ENCODE measurements around the gene HDAC6. TPM values are rescaled to one million over a fixed set of nuclear protein-coding genes. Genes with fewer than 3 reads are reported as not detected.

Gene HDAC6
- 100 to 1,000 TPM in 2 of 3 donors, 10 to 100 TPM in 1; 97.4 to 118 (median 101) TPM for total RNA-seq
- total RNA-seq (2013), result 76.4 TPM

GRCh38 chrX:48801280-48802088 is at the start of gene HDAC6:
TSS of gene HDAC6 (plus strand) at chrX:48802067. CDS start at chrX:48802693, 626 bp downstream.
- DNase-seq, result peak; percentile 90 to 97
- no peaks in the 10 kb centered on the region for H3K36me3 Mint-ChIP-seq
- peak within 1 kb of the TSS; percentile 91 for H3K4me3 ChIP-seq (ENCODE audit: low read length)
- peaks cover 0 to 6% of the 10 kb centered on the region in 2 donors for H3K27me3 Mint-ChIP-seq (ENCODE audit: low read depth in 2 of 2)
- ATAC-seq, result peak; percentile 80 to 94 (median 81)
- H3K9me3 ChIP-seq (ENCODE audit: control insufficient read depth, insufficient read depth, low read length), result no peaks in the 10 kb centered on the region
- peak within 1 kb of the TSS; percentile 100 for H3K27ac ChIP-seq (ENCODE audit: low read length)
- no peak for TF ChIP-seq CTCF (IDR thresholded peaks at IDR 0.05)
- peak within 1 kb of the TSS; percentile 97 to 98 for H3K27ac Mint-ChIP-seq
- WGBS (ENCODE audit: insufficient coverage), result under 1% methylated on average over 89 of the region's 89 CpGs
- peak within 1 kb of the TSS; percentile 96 for H3K4me3 Mint-ChIP-seq
- H3K4me1 ChIP-seq (ENCODE audit: control insufficient read depth, insufficient read depth, low read length), result peaks cover 16% of the 10 kb centered on the region
- peaks cover 0 to 21% of the 10 kb centered on the region in 2 donors for H3K4me1 Mint-ChIP-seq
- H3K36me3 ChIP-seq (ENCODE audit: control insufficient read depth, insufficient read depth, low read length), result peaks cover 8% of the 10 kb centered on the region
- intact Hi-C loops (cut with micrococcal nuclease), result loop anchor here (1.0 to 10.0 kb wide), 5 partner anchors 64 to 156 kb away; partner anchors contain the start of genes OTUD5, PIM2, SLC35A2 and SUV39H1
- no peaks in the 10 kb centered on the region for H3K9me3 Mint-ChIP-seq
- H3K27me3 ChIP-seq (ENCODE audit: control insufficient read depth, insufficient read depth, low read length), result no peaks in the 10 kb centered on the region

GRCh38 chrX:48752498-48752897 is 49.4 kb upstream of the HDAC6 start:
- Mint-ChIP-seq H3K27ac (no peak overlapping the region), H3K27me3 (ENCODE audit: low read depth in 2 of 2) (peaks cover 0 to 3% of the 10 kb centered on the region in 2 donors), H3K9me3 (no peaks in the 10 kb centered on the region), H3K4me1 (peaks cover 0 to 6% of the 10 kb centered on the region in 2 donors), H3K36me3 (no peaks in the 10 kb centered on the region), H3K4me3 (no peak overlapping the region)
- 93% methylated on average over 7 of the region's 7 CpGs for WGBS (ENCODE audit: insufficient coverage)
- Histone ChIP-seq H3K4me1 (ENCODE audit: control insufficient read depth, insufficient read depth, low read length) (no peaks in the 10 kb centered on the region), H3K9me3 (ENCODE audit: control insufficient read depth, insufficient read depth, low read length) (no peaks in the 10 kb centered on the region), H3K4me3 (ENCODE audit: low read length) (no peak overlapping the region), H3K27ac (ENCODE audit: low read length) (no peak overlapping the region), H3K36me3 (ENCODE audit: control insufficient read depth, insufficient read depth, low read length) (no peaks in the 10 kb centered on the region), H3K27me3 (ENCODE audit: control insufficient read depth, insufficient read depth, low read length) (no peaks in the 10 kb centered on the region)
- DNase-seq (no peak), ATAC-seq (no peak)
- intact Hi-C loops (cut with micrococcal nuclease), result no loop called here
- no peak for TF ChIP-seq CTCF (IDR thresholded peaks at IDR 0.05)

- DNase-seq (no peak), ATAC-seq (no peak)
- H3K27me3 ChIP-seq (ENCODE audit: control insufficient read depth, insufficient read depth, low read length), result no peaks in the 10 kb centered on the region
- intact Hi-C loops (cut with micrococcal nuclease), result no loop called here
- no peak overlapping the region for H3K27ac ChIP-seq (ENCODE audit: low read length)
- Mint-ChIP-seq H3K9me3 (no peaks in the 10 kb centered on the region), H3K4me1 (peaks cover 0 to 6% of the 10 kb centered on the region in 2 donors), H3K4me3 (no peak overlapping the region), H3K27me3 (ENCODE audit: low read depth in 2 of 2) (peaks cover 0 to 3% of the 10 kb centered on the region in 2 donors), H3K27ac (no peak overlapping the region), H3K36me3 (no peaks in the 10 kb centered on the region)
- no peak for TF ChIP-seq CTCF (IDR thresholded peaks at IDR 0.05)
- no peaks in the 10 kb centered on the region for H3K4me1 ChIP-seq (ENCODE audit: control insufficient read depth, insufficient read depth, low read length)
- no peaks in the 10 kb centered on the region for H3K36me3 ChIP-seq (ENCODE audit: control insufficient read depth, insufficient read depth, low read length)
- 85% methylated on average over 8 of the region's 8 CpGs for WGBS (ENCODE audit: insufficient coverage)
- H3K9me3 ChIP-seq (ENCODE audit: control insufficient read depth, insufficient read depth, low read length), result no peaks in the 10 kb centered on the region
- no peak overlapping the region for H3K4me3 ChIP-seq (ENCODE audit: low read length)
Measured at GRCh38 chrX:48753708-48754228, 48.1 kb upstream of the HDAC6 start.

Data from natural killer cell (primary cell).